ENCODE results near the gene SGSM1. TPM values are rescaled to one million over a fixed set of nuclear protein-coding genes. Genes with fewer than 3 reads are reported as not detected.

The SGSM1 gene
- polyA plus RNA-seq, 1 of the 3 experiments (the other 2 are of a cell fraction), result 0.15 TPM

DNA sequence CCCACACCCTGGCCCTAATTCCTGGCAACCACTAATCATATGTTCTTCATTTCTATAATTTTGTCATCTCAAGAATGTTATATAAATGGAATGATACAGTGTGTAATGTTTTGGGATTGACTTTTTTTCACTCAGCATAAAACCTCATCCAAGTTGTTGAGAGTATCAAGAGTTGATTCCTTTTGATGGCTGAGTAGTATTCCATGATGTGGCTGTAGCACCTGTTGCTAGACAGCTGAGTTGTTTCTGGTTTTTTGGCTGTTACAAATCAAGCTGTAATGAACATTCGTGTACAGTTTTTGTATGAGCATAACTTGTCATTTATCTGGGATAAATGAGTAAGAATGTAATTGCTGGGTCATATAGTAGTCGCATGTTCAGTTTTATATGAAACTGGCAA is 81.2 kb downstream of the SGSM1 start:
- DNase-seq, result no peak
- Histone ChIP-seq H3K9me3 (no peaks in the 10 kb centered on the region), H2AFZ (ENCODE audit: low read depth) (no peak overlapping the region), H3K27ac (ENCODE audit: low read depth in 2 of 2, low read length in 1 of 2) (no peak overlapping the region), H3K4me1 (ENCODE audit: control insufficient read depth in 1 of 2, insufficient read depth in 2 of 2, low read depth in 1 of 2, low read length in 1 of 2) (no peaks in the 10 kb centered on the region), H3K4me3 (ENCODE audit: low read depth in 2 of 2, low read length in 1 of 2) (no peak overlapping the region), H3K36me3 (replicated peaks in 1 of 2; ENCODE audit: control insufficient read depth in 1 of 2, insufficient read depth in 2 of 2, low read length in 1 of 2) (no peaks in the 10 kb centered on the region), H3K4me2 (no peak overlapping the region), H3K27me3 (ENCODE audit: insufficient read depth) (no peaks in the 10 kb centered on the region; the same call in 1 of the 2 replicates), H3K79me2 (ENCODE audit: insufficient read depth) (no peaks in the 10 kb centered on the region), H3K9ac (no peak overlapping the region), H3F3A (replicated peaks; ENCODE audit: insufficient read depth) (no peaks in the 10 kb centered on the region), H3K9me2 (no peaks in the 10 kb centered on the region), H4K20me1 (ENCODE audit: insufficient read depth) (no peaks in the 10 kb centered on the region)
- WGBS (ENCODE audit: low lambda C conversion rate), result 63% methylated on average over 2 of the region's 2 CpGs
- TF ChIP-seq RAD21 (IDR thresholded peaks at IDR 0.05; ENCODE audit: low read length), result no peak
- TF ChIP-seq RCOR1 (IDR thresholded peaks at IDR 0.05; ENCODE audit: low read length), result no peak
- no peak for TF ChIP-seq POLR2AphosphoS5 (IDR thresholded peaks at IDR 0.05; ENCODE audit: low read depth, low read length)
- no peak for TF ChIP-seq MEF2A (IDR thresholded peaks at IDR 0.05; ENCODE audit: borderline replicate concordance, low read depth)
- no peak for TF ChIP-seq RXRA (IDR thresholded peaks at IDR 0.05; ENCODE audit: borderline replicate concordance, low read depth)
- TF ChIP-seq, protein P1, sequence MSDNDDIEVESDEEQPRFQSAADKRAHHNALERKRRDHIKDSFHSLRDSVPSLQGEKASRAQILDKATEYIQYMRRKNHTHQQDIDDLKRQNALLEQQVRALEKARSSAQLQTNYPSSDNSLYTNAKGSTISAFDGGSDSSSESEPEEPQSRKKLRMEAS (IDR thresholded peaks at IDR 0.05; ENCODE audit: low read depth), result no peak
- TF ChIP-seq TEAD4 (IDR thresholded peaks at IDR 0.05; ENCODE audit: borderline replicate concordance, insufficient read depth), result no peak
- TF ChIP-seq RFX5 (IDR thresholded peaks at IDR 0.05; ENCODE audit: low read length), result no peak
- TF ChIP-seq FOXM1 (IDR thresholded peaks at IDR 0.05; ENCODE audit: low read depth), result no peak
- TF ChIP-seq SMC3 (IDR thresholded peaks at IDR 0.05; ENCODE audit: low read depth, low read length), result no peak
- TF ChIP-seq EZH2phosphoT487 (IDR thresholded peaks at IDR 0.05; ENCODE audit: borderline replicate concordance, low read depth), result no peak
- no peak for TF ChIP-seq TCF12 (IDR thresholded peaks at IDR 0.05)
- TF ChIP-seq FOSL2 (IDR thresholded peaks at IDR 0.05; ENCODE audit: borderline replicate concordance, low read depth), result no peak
- TF ChIP-seq, protein P2, sequence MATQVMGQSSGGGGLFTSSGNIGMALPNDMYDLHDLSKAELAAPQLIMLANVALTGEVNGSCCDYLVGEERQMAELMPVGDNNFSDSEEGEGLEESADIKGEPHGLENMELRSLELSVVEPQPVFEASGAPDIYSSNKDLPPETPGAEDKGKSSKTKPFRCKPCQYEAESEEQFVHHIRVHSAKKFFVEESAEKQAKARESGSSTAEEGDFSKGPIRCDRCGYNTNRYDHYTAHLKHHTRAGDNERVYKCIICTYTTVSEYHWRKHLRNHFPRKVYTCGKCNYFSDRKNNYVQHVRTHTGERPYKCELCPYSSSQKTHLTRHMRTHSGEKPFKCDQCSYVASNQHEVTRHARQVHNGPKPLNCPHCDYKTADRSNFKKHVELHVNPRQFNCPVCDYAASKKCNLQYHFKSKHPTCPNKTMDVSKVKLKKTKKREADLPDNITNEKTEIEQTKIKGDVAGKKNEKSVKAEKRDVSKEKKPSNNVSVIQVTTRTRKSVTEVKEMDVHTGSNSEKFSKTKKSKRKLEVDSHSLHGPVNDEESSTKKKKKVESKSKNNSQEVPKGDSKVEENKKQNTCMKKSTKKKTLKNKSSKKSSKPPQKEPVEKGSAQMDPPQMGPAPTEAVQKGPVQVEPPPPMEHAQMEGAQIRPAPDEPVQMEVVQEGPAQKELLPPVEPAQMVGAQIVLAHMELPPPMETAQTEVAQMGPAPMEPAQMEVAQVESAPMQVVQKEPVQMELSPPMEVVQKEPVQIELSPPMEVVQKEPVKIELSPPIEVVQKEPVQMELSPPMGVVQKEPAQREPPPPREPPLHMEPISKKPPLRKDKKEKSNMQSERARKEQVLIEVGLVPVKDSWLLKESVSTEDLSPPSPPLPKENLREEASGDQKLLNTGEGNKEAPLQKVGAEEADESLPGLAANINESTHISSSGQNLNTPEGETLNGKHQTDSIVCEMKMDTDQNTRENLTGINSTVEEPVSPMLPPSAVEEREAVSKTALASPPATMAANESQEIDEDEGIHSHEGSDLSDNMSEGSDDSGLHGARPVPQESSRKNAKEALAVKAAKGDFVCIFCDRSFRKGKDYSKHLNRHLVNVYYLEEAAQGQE (IDR thresholded peaks at IDR 0.05; ENCODE audit: low read depth, low read length), result no peak
- no peak for TF ChIP-seq NFIC (IDR thresholded peaks at IDR 0.05; ENCODE audit: borderline replicate concordance)
- TF ChIP-seq, protein P3, sequence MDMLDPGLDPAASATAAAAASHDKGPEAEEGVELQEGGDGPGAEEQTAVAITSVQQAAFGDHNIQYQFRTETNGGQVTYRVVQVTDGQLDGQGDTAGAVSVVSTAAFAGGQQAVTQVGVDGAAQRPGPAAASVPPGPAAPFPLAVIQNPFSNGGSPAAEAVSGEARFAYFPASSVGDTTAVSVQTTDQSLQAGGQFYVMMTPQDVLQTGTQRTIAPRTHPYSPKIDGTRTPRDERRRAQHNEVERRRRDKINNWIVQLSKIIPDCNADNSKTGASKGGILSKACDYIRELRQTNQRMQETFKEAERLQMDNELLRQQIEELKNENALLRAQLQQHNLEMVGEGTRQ (IDR thresholded peaks at IDR 0.05; ENCODE audit: borderline replicate concordance, low read depth, low read length), result no peak
- TF ChIP-seq, protein P4, sequence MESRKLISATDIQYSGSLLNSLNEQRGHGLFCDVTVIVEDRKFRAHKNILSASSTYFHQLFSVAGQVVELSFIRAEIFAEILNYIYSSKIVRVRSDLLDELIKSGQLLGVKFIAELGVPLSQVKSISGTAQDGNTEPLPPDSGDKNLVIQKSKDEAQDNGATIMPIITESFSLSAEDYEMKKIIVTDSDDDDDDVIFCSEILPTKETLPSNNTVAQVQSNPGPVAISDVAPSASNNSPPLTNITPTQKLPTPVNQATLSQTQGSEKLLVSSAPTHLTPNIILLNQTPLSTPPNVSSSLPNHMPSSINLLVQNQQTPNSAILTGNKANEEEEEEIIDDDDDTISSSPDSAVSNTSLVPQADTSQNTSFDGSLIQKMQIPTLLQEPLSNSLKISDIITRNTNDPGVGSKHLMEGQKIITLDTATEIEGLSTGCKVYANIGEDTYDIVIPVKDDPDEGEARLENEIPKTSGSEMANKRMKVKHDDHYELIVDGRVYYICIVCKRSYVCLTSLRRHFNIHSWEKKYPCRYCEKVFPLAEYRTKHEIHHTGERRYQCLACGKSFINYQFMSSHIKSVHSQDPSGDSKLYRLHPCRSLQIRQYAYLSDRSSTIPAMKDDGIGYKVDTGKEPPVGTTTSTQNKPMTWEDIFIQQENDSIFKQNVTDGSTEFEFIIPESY (IDR thresholded peaks at IDR 0.05; ENCODE audit: borderline replicate concordance, low read depth), result no peak
- TF ChIP-seq JUND (IDR thresholded peaks at IDR 0.05), result no peak
- CTCF ChIA-PET, result no interaction called here
- POLR2A ChIA-PET, result no interaction called here

Data from SK-N-SH (cell line).